IMR-90 (cell line): ENCODE measurements around the gene FTO. TPM values are rescaled to one million over a fixed set of nuclear protein-coding genes. Genes with fewer than 3 reads are reported as not detected.
A peak's percentile ranks its signal among the peaks of the same experiment; 100 is the strongest.

Experiments used
- ATAC-seq: fragments of 200-7000 bp; cut with Tn5 transposase; 2 replicates; pipeline ENCODE4 v1.9.1; 2020; ENCODE audit warnings: low read depth, mild to moderate bottlenecking, moderate library complexity
- BruUV-seq: library from RNA; stranded (reverse); fragments of 400-500 nt; replicated peaks from 2 replicates; lab custom pipeline; 2021; lab: Mats Ljungman, UMichigan
- CTCF ChIA-PET: fragments of 300-600 bp; formaldehyde crosslinking; extraction: SDS; loops from one replicate; lab custom pipeline; 2021; ENCODE audit warnings: antibody characterized with exemption; lab: Yijun Ruan, JAX
- POLR2A ChIA-PET: fragments of 300-600 bp; sonication (Branson Sonifier 250); formaldehyde crosslinking; loops from one replicate; lab custom pipeline; 2022; ENCODE audit warnings: antibody characterized with exemption; ENCODE audit not compliant: unreplicated experiment; lab: Charles Lee
- DNase-seq: peaks from one replicate; pipeline ENCODE4 v3.0.0; 2013
- H2AFZ ChIP-seq: replicated peaks from 2 replicates; pipeline ENCODE3; 2013; ENCODE audit warnings: low read length, mild to moderate bottlenecking; ENCODE audit not compliant: poor library complexity
- H2AK5ac ChIP-seq: 2 replicates; pipeline ENCODE4 v1.6.1; 2013; ENCODE audit warnings: low read depth, low read length, inconsistent platforms
- H2AK9ac ChIP-seq: replicated peaks from 2 replicates; pipeline ENCODE3; 2013; ENCODE audit warnings: mild to moderate bottlenecking, low read depth, low read length, moderate library complexity; ENCODE audit not compliant: poor library complexity
- H2BK120ac ChIP-seq: 2 replicates; pipeline ENCODE4 v1.6.1; 2013; ENCODE audit warnings: low read depth, low read length, inconsistent platforms
- H2BK15ac ChIP-seq: 3 replicates; pipeline ENCODE4 v1.6.1; 2013; ENCODE audit warnings: low read depth, low read length, inconsistent platforms
- H2BK20ac ChIP-seq: 2 replicates; pipeline ENCODE4 v1.6.1; 2013; ENCODE audit warnings: low read depth, mild to moderate bottlenecking, inconsistent platforms, low read length, moderate library complexity
- H2BK5ac ChIP-seq: 2 replicates; pipeline ENCODE4 v1.6.1; 2013; ENCODE audit warnings: mild to moderate bottlenecking, low read depth, low read length, inconsistent platforms; ENCODE audit not compliant: poor library complexity, severe bottlenecking
- H3K14ac ChIP-seq: replicated peaks from 2 replicates; pipeline ENCODE4 v1.6.1; 2013; ENCODE audit warnings: low read depth, low read length, inconsistent platforms
- H3K18ac ChIP-seq: 2 replicates; pipeline ENCODE4 v1.6.1; 2013; ENCODE audit warnings: low read depth, low read length, control low read depth
- H3K23ac ChIP-seq: 2 replicates; pipeline ENCODE4 v1.6.1; 2013; ENCODE audit warnings: low read depth, low read length, inconsistent platforms
- H3K27ac ChIP-seq: 2 replicates; pipeline ENCODE4 v1.5.1; 2013; ENCODE audit warnings: mild to moderate bottlenecking, control low read depth, low read length; ENCODE audit not compliant: insufficient read depth
- H3K27me3 ChIP-seq: 2 replicates; pipeline ENCODE4 v1.6.1; 2013; ENCODE audit warnings: low read length; ENCODE audit not compliant: control insufficient read depth, insufficient read depth
- H3K36me3 ChIP-seq: 2 replicates; pipeline ENCODE4 v1.6.1; 2013; ENCODE audit warnings: low read length, mixed read lengths; ENCODE audit not compliant: control insufficient read depth, insufficient read depth
- H3K4ac ChIP-seq: 2 replicates; pipeline ENCODE4 v1.6.1; 2013; ENCODE audit warnings: low read depth, low read length, inconsistent platforms
- H3K4me1 ChIP-seq: 2 replicates; pipeline ENCODE4 v1.6.1; 2013; ENCODE audit warnings: low read length, mixed read lengths; ENCODE audit not compliant: control insufficient read depth, insufficient read depth
- H3K4me2 ChIP-seq: 2 replicates; pipeline ENCODE4 v1.6.1; 2013; ENCODE audit warnings: low read depth, mild to moderate bottlenecking, control low read depth, low read length, moderate library complexity
- H3K4me3 ChIP-seq: 2 replicates; pipeline ENCODE4 v1.5.1; 2013; ENCODE audit warnings: low read depth, mild to moderate bottlenecking, control low read depth, low read length, moderate library complexity; ENCODE audit not compliant: insufficient read depth
- H3K56ac ChIP-seq: 2 replicates; pipeline ENCODE4 v1.6.1; 2013; ENCODE audit warnings: low read length, inconsistent platforms; ENCODE audit not compliant: insufficient read depth; ENCODE audit errors: extremely low read depth
- H3K79me1 ChIP-seq, 2 experiments: 2 replicates each; pipeline ENCODE4 v1.6.1; 2013; ENCODE audit warnings: low read length in 2 of 2, inconsistent platforms in 1 of 2, low read depth in 1 of 2
- H3K9ac ChIP-seq: 2 replicates; pipeline ENCODE4 v1.6.1; 2013; ENCODE audit warnings: low read depth, low read length, control low read depth
- H3K9me1 ChIP-seq: 2 replicates; pipeline ENCODE4 v1.6.1; 2013; ENCODE audit warnings: low read length, inconsistent platforms; ENCODE audit not compliant: insufficient read depth
- H3K9me3 ChIP-seq: 2 replicates; pipeline ENCODE4 v1.6.1; 2013; ENCODE audit warnings: low read length; ENCODE audit not compliant: control insufficient read depth, insufficient read depth
- H4K20me1 ChIP-seq: 2 replicates; pipeline ENCODE4 v1.6.1; 2013; ENCODE audit warnings: low read length, inconsistent platforms; ENCODE audit not compliant: insufficient read depth
- H4K5ac ChIP-seq: 2 replicates; pipeline ENCODE4 v1.6.1; 2013; ENCODE audit warnings: mild to moderate bottlenecking, low read depth, low read length, control low read depth
- H4K8ac ChIP-seq, 2 experiments: 2 replicates each; pipeline ENCODE4 v1.6.1; 2013; ENCODE audit warnings: low read depth in 2 of 2, low read length in 2 of 2, control low read depth in 1 of 2, inconsistent platforms in 1 of 2
- H4K91ac ChIP-seq: 2 replicates; pipeline ENCODE4 v1.6.1; 2013; ENCODE audit warnings: low read depth, low read length, inconsistent platforms; ENCODE audit not compliant: insufficient read depth
- BHLHE40 ChIP-seq: fragments of 150-350 bp; IDR thresholded peaks from 2 replicates; pipeline ENCODE4 v1.6.1; 2016; ENCODE audit warnings: mild to moderate bottlenecking, low read depth, low read length
- CEBPB ChIP-seq: IDR thresholded peaks from 2 replicates; pipeline ENCODE4 v1.6.1; 2012; ENCODE audit warnings: low read depth, low read length, improper control_type of control experiment
- ELK1 ChIP-seq: fragments of 150-350 bp; IDR thresholded peaks from 2 replicates; pipeline ENCODE4 v1.6.1; 2016; ENCODE audit warnings: low read depth, mild to moderate bottlenecking, low read length, moderate library complexity, borderline replicate concordance
- MAFK ChIP-seq: IDR thresholded peaks from 2 replicates; pipeline ENCODE4 v1.6.1; 2012; ENCODE audit warnings: low read depth, low read length, improper control_type of control experiment
- MAZ ChIP-seq: IDR thresholded peaks from 2 replicates; pipeline ENCODE4 v1.6.1; 2012; ENCODE audit warnings: low read depth, mild to moderate bottlenecking, low read length, improper control_type of control experiment, moderate library complexity, borderline replicate concordance
- NFE2L2 ChIP-seq: fragments of 150-350 bp; IDR thresholded peaks from 2 replicates; pipeline ENCODE4 v1.6.1; 2016; ENCODE audit warnings: low read depth, mild to moderate bottlenecking, low read length
- POLR2A ChIP-seq: IDR thresholded peaks from 2 replicates; pipeline ENCODE4 v1.6.1; 2012; ENCODE audit warnings: mild to moderate bottlenecking, low read depth, low read length
- RCOR1 ChIP-seq: IDR thresholded peaks from 2 replicates; pipeline ENCODE4 v1.6.1; 2012; ENCODE audit warnings: mild to moderate bottlenecking, low read length, improper control_type of control experiment; ENCODE audit not compliant: insufficient replicate concordance
- RFX5 ChIP-seq: IDR thresholded peaks from 2 replicates; pipeline ENCODE4 v1.8.0; 2012; ENCODE audit warnings: low read depth, mild to moderate bottlenecking, low read length, moderate library complexity
- WGBS, 2 experiments: methylation state at CpG; one replicate each; pipeline versions ENCODE4 v1.1.5 to v1.1.7; 2013; ENCODE audit warnings: missing lambda C conversion rate in 2 of 2; ENCODE audit not compliant: insufficient read length in 1 of 2; ENCODE audit errors: extremely low coverage in 2 of 2; 5-methylcytosine and 5-hydroxymethylcytosine counted together
- dilution Hi-C: fragments of 300-500 bp; cut with HindIII; formaldehyde crosslinking; loops from one replicate; pipeline ENCODE4 v1.14.3; 2018; ENCODE audit warnings: low sequenced_read_pairs; ENCODE audit not compliant: unreplicated experiment
- in situ Hi-C: fragments of 300-500 bp; cut with MboI; formaldehyde crosslinking; loops from 3 replicates; pipeline ENCODE4 v1.14.3; 2019; ENCODE audit warnings: low sequenced_read_pairs, inconsistent platforms, mixed read lengths
- intact Hi-C: fragments of 100-400 bp; cut with micrococcal nuclease; formaldehyde crosslinking; loops from 2 replicates; pipeline ENCODE4 v1.10.0; 2022
- polyA plus RNA-seq, 3 experiments: library from polyadenylated mRNA; depleted of rRNA; stranded (reverse); fragments of >200 nt; gene quantifications; 2 replicates each; pipeline ENCODE4 v1.2.3, GENCODE V29; 2012; ENCODE audit warnings: low replicate concordance in 1 of 3
- total RNA-seq: library from RNA; depleted of rRNA; stranded (reverse); fragments of >200 nt; gene quantifications from 2 replicates; pipeline ENCODE4 v1.2.3, GENCODE V29; 2012

Gene FTO
- total and polyA plus RNA-seq, 2 of the 4 experiments (the other 2 are of a cell fraction): 70.3 to 132 TPM

- H4K91ac ChIP-seq: peak overlapping the region; percentile 61
- H2AK9ac ChIP-seq: no peak overlapping the region
- H3K9ac ChIP-seq: peak overlapping the region; percentile 24; the same call in 1 of the 2 replicates
- H3K4me3 ChIP-seq: no peak overlapping the region
- H2BK120ac ChIP-seq: peak overlapping the region; percentile 76
- H3K4ac ChIP-seq: peak overlapping the region; percentile 76
- H3K4me1 ChIP-seq: peaks cover 9% of the 10 kb centered on the region
- TF ChIP-seq MAFK: 0 out of 2 replicates have a peak, but pooled peaks have one; percentile 29
- no peak for TF ChIP-seq BHLHE40
- no peak for TF ChIP-seq RFX5
- no peak for TF ChIP-seq MAZ
- TF ChIP-seq NFE2L2: no peak
- TF ChIP-seq RCOR1: no peak
- no peak for TF ChIP-seq POLR2A
- peak; percentile 74 for TF ChIP-seq CEBPB
- TF ChIP-seq ELK1: no peak
- no CpG with 5 or more reads among the region's 8 CpGs for WGBS, 2 experiments
- H3K9me3 ChIP-seq: no peaks in the 10 kb centered on the region
- H3K56ac ChIP-seq: no peak overlapping the region
- H3K79me1 ChIP-seq: peaks cover 34 to 38% of the 10 kb centered on the region in 2 experiments
- POLR2A ChIA-PET: no interaction called here
- H4K8ac ChIP-seq: peak overlapping the region; percentile 69 to 83
- H3K14ac ChIP-seq: peak overlapping the region; percentile 54
- peak; percentile 92 for DNase-seq
- H3K4me2 ChIP-seq: peak overlapping the region; percentile 75; the same call in 1 of the 2 replicates
- peak overlapping the region; percentile 18; the same call in 1 of the 2 replicates for H3K23ac ChIP-seq
- peak overlapping the region; percentile 77 for H2BK20ac ChIP-seq
- peak overlapping the region; percentile 60; the same call in 2 of the 3 replicates for H2BK15ac ChIP-seq
- dilution Hi-C loops (no loop called here), in situ Hi-C loops (no loop called here), intact Hi-C loops (no loop called here)
- H4K20me1 ChIP-seq: no peaks in the 10 kb centered on the region
- peak overlapping the region; percentile 95 for H4K5ac ChIP-seq
- peak overlapping the region; percentile 96 for H3K18ac ChIP-seq
- no peaks in the 10 kb centered on the region for H3K27me3 ChIP-seq
- H3K27ac ChIP-seq: peak overlapping the region; percentile 87
- CTCF ChIA-PET: interaction anchor here (1.0 kb wide), 1 partner anchor 40 kb away, joined by 4 read pairs; no protein-coding TSS in a partner anchor
- H3K9me1 ChIP-seq: peaks cover 2% of the 10 kb centered on the region; the same call in 1 of the 2 replicates
- H3K36me3 ChIP-seq: peaks cover 3% of the 10 kb centered on the region; the same call in 1 of the 2 replicates
- peak overlapping the region; percentile 84 for H2BK5ac ChIP-seq
- H2AFZ ChIP-seq: no peak overlapping the region
- BruUV-seq: no TSS peak
- H2AK5ac ChIP-seq: peak overlapping the region; percentile 48; the same call in 1 of the 2 replicates
- ATAC-seq: peak; percentile 91
These were observed 105.4 kb downstream of the FTO start for GRCh38 chr16:53809088-53809932.
